Measurements from ENCODE around the gene CEP170. TPM values are rescaled to one million over a fixed set of nuclear protein-coding genes. Genes with fewer than 3 reads are reported as not detected.
A peak's percentile ranks its signal among the peaks of the same experiment; 100 is the strongest.

CEP170 gene
- total and polyA plus RNA-seq, 2 experiments from 2014 or later, result 93.1 to 104 TPM

- Histone ChIP-seq H3F3A (replicated peaks; ENCODE audit: low read depth) (no peaks in the 10 kb centered on the region), H2AFZ (no peak overlapping the region), H3K4me3 (peak overlapping the region; percentile 51), H4K20me1 (replicated peaks; ENCODE audit: insufficient read depth) (peaks cover 22% of the 10 kb centered on the region), H3K79me2 (replicated peaks; ENCODE audit: insufficient read depth) (peaks cover 73% of the 10 kb centered on the region), H3K27ac (ENCODE audit: low read depth) (peak overlapping the region; percentile 85; the same call in 1 of the 2 replicates), H3K27me3 (ENCODE audit: insufficient read depth) (no peaks in the 10 kb centered on the region), H3K36me3 (ENCODE audit: insufficient read depth) (no peaks in the 10 kb centered on the region), H3K4me2 (peak overlapping the region; percentile 85), H3K9me2 (ENCODE audit: insufficient read depth) (no peaks in the 10 kb centered on the region), H3K4me1 (ENCODE audit: insufficient read depth) (peaks cover 42% of the 10 kb centered on the region)
- DNase-seq (ENCODE audit: low spot score) (no peak), ATAC-seq (no peak)
- Mint-ChIP-seq H3K36me3 (ENCODE audit: low read depth) (no peaks in the 10 kb centered on the region; the same call in 2 of the 3 replicates), H3K27ac (peak overlapping the region; percentile 72), H3K27me3 (ENCODE audit: insufficient read depth, low read depth, poor library complexity) (peaks cover 5% of the 10 kb centered on the region), H3K9me3 (no peaks in the 10 kb centered on the region), H3K4me3 (peak overlapping the region; percentile 92), H3K4me1 (peaks cover 40% of the 10 kb centered on the region)
- TF ChIP-seq ZNF114 (CRISPR knock-in tag; IDR thresholded peaks at IDR 0.05) (no peak), EZH2phosphoT487 (IDR thresholded peaks at IDR 0.05; ENCODE audit: unreplicated experiment) (no peak), STAT1 (IDR thresholded peaks at IDR 0.05; ENCODE audit: unreplicated experiment) (no peak), ETS1 (IDR thresholded peaks at IDR 0.05) (no peak), REST (IDR thresholded peaks at IDR 0.05; ENCODE audit: unreplicated experiment) (no peak), JUNB (IDR thresholded peaks at IDR 0.05; ENCODE audit: unreplicated experiment) (no peak), EZH2 (IDR thresholded peaks at IDR 0.05; ENCODE audit: low read depth, unreplicated experiment) (no peak), ZNF462 (CRISPR knock-in tag; IDR thresholded peaks at IDR 0.05) (no peak), CREB1 (CRISPR knock-in tag; IDR thresholded peaks at IDR 0.05; ENCODE audit: low read depth) (no peak)
- TF ChIP-seq, protein P1, sequence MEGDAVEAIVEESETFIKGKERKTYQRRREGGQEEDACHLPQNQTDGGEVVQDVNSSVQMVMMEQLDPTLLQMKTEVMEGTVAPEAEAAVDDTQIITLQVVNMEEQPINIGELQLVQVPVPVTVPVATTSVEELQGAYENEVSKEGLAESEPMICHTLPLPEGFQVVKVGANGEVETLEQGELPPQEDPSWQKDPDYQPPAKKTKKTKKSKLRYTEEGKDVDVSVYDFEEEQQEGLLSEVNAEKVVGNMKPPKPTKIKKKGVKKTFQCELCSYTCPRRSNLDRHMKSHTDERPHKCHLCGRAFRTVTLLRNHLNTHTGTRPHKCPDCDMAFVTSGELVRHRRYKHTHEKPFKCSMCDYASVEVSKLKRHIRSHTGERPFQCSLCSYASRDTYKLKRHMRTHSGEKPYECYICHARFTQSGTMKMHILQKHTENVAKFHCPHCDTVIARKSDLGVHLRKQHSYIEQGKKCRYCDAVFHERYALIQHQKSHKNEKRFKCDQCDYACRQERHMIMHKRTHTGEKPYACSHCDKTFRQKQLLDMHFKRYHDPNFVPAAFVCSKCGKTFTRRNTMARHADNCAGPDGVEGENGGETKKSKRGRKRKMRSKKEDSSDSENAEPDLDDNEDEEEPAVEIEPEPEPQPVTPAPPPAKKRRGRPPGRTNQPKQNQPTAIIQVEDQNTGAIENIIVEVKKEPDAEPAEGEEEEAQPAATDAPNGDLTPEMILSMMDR (conservative IDR thresholded peaks at IDR 0.05; ENCODE audit: low read depth in 2 of 2), result no peak
Measured at GRCh38 chr1:243253211-243253925, 1.7 kb downstream of the CEP170 start.

Measured in GM23338 (cell line).